Breast epithelium (tissue), 3 donors: ENCODE results near the gene VPS11.

ENCODE experiments used
- CTCF ChIP-seq, 3 donors: fragments of 450-650 bp; IDR thresholded peaks; one replicate each; pipeline ENCODE4 v1.5.1; 2016 to 2017; ENCODE audit warnings: antibody characterized with exemption in 3 of 3, mild to moderate bottlenecking in 3 of 3, moderate library complexity in 3 of 3
- POLR2A ChIP-seq: fragments of 450-650 bp; IDR thresholded peaks from one replicate; pipeline ENCODE4 v1.6.1; 2016; ENCODE audit warnings: antibody characterized with exemption, mild to moderate bottlenecking, moderate library complexity
- POLR2AphosphoS5 ChIP-seq, 3 donors: sonication (generic); formaldehyde crosslinking; IDR thresholded peaks; one replicate each; pipeline ENCODE4 v1.6.1; 2017; ENCODE audit warnings: antibody characterized with exemption in 3 of 3

GRCh38 chr11:119087123-119087522 lies 19.5 kb downstream of the VPS11 start:
- TF ChIP-seq CTCF (IDR thresholded peaks at IDR 0.05), result no peak
- TF ChIP-seq POLR2A, result no peak
- no peak for TF ChIP-seq POLR2AphosphoS5 (IDR thresholded peaks at IDR 0.05)
